ENCODE data around the gene LTK. TPM values are rescaled to one million over a fixed set of nuclear protein-coding genes. Genes with fewer than 3 reads are reported as not detected.
A peak's percentile ranks its signal among the peaks of the same experiment; 100 is the strongest.

The LTK gene
- total RNA-seq, 1 donor: not detected

DNA sequence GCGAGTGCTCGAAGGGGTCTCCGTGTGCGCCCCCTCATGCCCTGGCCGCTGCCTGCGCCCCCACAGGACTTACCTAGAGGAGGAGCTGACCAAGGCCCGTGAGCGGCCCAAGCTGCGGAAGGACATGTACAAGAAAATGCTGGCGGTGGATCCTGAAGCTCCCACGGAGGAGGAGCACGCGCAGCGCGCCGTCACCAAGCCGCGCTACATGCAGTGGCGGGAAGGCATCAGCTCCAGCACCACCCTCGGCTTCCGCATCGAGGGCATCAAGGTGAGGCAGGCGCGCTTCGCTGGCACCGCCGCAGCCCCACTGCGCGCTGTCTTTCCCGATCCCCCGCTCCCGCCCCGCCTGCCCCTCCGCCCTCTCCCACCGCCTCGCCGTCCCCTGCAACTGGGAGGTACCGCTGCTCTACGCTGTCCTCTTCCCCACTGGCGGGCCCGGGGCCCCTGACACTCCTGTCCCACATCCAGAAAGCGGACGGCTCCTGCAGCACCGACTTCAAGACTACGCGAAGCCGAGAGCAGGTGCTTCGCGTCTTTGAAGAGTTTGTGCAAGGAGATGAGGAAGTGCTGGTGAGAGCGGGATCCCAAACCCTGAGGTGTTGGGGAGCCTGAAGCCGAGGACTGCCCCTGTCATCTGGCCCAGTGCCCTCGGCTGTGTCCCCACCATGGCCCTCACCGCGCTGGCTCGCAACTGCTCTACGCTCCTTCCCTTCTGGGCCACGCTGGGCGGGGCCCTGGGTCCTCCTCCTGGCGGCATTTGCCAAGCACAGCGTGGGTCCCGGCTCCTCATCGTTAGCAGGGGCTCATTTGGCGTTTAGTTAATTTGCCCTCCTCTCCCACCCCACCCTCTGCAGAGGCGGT lies 11.5 kb downstream of the LTK start:
- peak overlapping the region; percentile 23 for H3K4me2 ChIP-seq (ENCODE audit: insufficient read depth, low read length)

DNA sequence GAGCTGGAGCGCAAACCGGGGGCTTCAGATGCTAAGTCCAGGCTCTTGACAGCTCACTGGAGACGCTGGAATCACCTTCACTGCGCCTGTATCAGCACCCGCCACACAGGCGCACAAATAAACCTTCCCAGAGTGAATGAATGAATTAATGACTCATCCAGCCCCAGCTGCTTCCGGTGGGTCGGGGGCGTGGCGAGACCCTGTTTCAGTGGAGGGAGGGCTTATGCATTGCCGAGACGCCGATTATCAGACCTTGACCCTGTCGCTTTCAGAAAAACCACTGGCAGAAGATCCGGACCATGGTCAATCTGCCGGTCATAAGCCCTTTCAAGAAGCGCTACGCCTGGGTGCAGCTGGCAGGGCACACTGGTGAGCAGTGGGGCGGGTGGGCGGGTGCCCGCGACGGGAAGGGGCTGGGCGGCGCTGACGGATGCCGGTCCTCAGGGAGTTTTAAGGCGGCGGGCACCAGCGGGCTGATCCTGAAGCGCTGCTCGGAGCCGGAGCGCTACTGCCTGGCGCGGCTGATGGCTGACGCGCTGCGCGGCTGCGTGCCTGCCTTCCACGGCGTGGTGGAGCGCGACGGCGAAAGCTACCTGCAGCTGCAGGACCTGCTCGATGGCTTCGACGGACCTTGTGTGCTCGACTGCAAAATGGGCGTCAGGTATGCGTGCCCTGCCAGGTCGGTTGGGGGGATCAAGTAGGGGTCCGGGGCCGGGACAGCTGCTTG lies 12.3 kb downstream of the LTK start:
- Histone ChIP-seq H3K79me2 (ENCODE audit: insufficient read depth, low read length) (no peaks in the 10 kb centered on the region), H4K20me1 (ENCODE audit: insufficient read depth, low read length) (no peaks in the 10 kb centered on the region), H3K27me3 (ENCODE audit: insufficient read depth, low read length) (peaks cover 62% of the 10 kb centered on the region), H3K27ac (ENCODE audit: low read depth, low read length) (no peak overlapping the region), H3K9me3 (ENCODE audit: low read depth, low read length) (no peaks in the 10 kb centered on the region), H2AFZ (ENCODE audit: low read length) (peak overlapping the region; percentile 47), H3K4me2 (ENCODE audit: insufficient read depth, low read length) (peak overlapping the region; percentile 39), H3K4me1 (ENCODE audit: insufficient read depth, low read length) (no peaks in the 10 kb centered on the region), H3K4me3 (ENCODE audit: insufficient read depth, low read length) (peak overlapping the region; percentile 28), H3K36me3 (ENCODE audit: insufficient read depth, low read length) (no peaks in the 10 kb centered on the region)
- DNase-seq (ENCODE audit: insufficient read length, low spot score, missing footprints): peak; percentile 95
- TF ChIP-seq, protein P1, sequence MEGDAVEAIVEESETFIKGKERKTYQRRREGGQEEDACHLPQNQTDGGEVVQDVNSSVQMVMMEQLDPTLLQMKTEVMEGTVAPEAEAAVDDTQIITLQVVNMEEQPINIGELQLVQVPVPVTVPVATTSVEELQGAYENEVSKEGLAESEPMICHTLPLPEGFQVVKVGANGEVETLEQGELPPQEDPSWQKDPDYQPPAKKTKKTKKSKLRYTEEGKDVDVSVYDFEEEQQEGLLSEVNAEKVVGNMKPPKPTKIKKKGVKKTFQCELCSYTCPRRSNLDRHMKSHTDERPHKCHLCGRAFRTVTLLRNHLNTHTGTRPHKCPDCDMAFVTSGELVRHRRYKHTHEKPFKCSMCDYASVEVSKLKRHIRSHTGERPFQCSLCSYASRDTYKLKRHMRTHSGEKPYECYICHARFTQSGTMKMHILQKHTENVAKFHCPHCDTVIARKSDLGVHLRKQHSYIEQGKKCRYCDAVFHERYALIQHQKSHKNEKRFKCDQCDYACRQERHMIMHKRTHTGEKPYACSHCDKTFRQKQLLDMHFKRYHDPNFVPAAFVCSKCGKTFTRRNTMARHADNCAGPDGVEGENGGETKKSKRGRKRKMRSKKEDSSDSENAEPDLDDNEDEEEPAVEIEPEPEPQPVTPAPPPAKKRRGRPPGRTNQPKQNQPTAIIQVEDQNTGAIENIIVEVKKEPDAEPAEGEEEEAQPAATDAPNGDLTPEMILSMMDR (IDR thresholded peaks at IDR 0.05; ENCODE audit: extremely low read depth, low read depth, low read length): no peak

More for the DNA sequence above, 11.5 kb downstream of the LTK start:
- DNase-seq (ENCODE audit: insufficient read length, low spot score, missing footprints): peak; percentile 88
- no peak overlapping the region for H2AFZ ChIP-seq (ENCODE audit: low read length)
- no peak overlapping the region for H3K27ac ChIP-seq (ENCODE audit: low read depth, low read length)
- H3K27me3 ChIP-seq (ENCODE audit: insufficient read depth, low read length): peaks cover 56% of the 10 kb centered on the region
- TF ChIP-seq, protein P1 (IDR thresholded peaks at IDR 0.05; ENCODE audit: extremely low read depth, low read depth, low read length): no peak
- H3K4me3 ChIP-seq (ENCODE audit: insufficient read depth, low read length): no peak overlapping the region
- no peaks in the 10 kb centered on the region for H3K4me1 ChIP-seq (ENCODE audit: insufficient read depth, low read length)
- no peaks in the 10 kb centered on the region for H4K20me1 ChIP-seq (ENCODE audit: insufficient read depth, low read length)
- H3K9me3 ChIP-seq (ENCODE audit: low read depth, low read length): no peaks in the 10 kb centered on the region
- H3K36me3 ChIP-seq (ENCODE audit: insufficient read depth, low read length): no peaks in the 10 kb centered on the region
- H3K79me2 ChIP-seq (ENCODE audit: insufficient read depth, low read length): no peaks in the 10 kb centered on the region

DNA sequence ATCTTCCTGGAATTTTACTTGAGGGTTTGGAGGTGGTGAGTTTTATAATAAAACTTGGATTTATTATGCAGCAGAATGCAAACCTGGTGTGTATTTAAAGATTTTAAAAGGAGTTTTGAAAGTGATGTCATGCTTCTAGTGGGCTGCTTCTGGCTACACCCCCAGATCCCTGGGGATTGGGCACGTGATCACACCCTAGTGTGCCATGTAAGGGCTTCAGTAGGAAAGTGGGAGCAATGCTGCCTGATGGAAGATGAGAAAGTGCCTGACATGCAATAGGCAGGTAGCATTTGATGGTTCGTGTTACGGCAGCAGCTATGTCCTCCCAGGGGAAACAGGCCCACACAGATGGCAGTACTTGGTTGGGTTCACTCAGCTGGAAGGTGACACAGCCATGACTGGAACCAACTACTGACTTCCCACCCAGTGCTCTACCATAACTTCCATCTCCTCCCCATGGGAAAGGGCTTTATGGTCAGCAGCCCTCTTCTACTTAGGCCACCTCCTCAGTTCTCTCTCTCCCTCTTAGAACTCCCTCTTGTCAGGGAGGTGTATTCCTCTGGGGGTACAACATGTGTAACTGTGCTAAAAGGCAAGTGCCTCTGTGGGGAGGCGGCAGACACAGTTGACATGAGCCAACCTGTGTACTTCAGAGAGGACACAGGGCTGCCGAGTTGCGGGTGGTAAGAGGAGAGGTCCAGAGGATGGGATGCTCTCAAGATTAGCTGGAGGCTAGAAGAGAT lies 14.3 kb downstream of the LTK start:
- Histone ChIP-seq H3K27me3 (ENCODE audit: insufficient read depth, low read length) (peaks cover 74% of the 10 kb centered on the region), H3K4me1 (ENCODE audit: insufficient read depth, low read length) (no peaks in the 10 kb centered on the region), H3K4me2 (ENCODE audit: insufficient read depth, low read length) (no peak overlapping the region), H3K9me3 (ENCODE audit: low read depth, low read length) (no peaks in the 10 kb centered on the region), H4K20me1 (ENCODE audit: insufficient read depth, low read length) (no peaks in the 10 kb centered on the region), H3K27ac (ENCODE audit: low read depth, low read length) (no peak overlapping the region), H3K4me3 (ENCODE audit: insufficient read depth, low read length) (no peak overlapping the region), H3K36me3 (ENCODE audit: insufficient read depth, low read length) (no peaks in the 10 kb centered on the region), H3K79me2 (ENCODE audit: insufficient read depth, low read length) (no peaks in the 10 kb centered on the region), H2AFZ (ENCODE audit: low read length) (no peak overlapping the region)
- peak; percentile 91 for DNase-seq (ENCODE audit: insufficient read length, low spot score, missing footprints)
- TF ChIP-seq, protein P1 (IDR thresholded peaks at IDR 0.05; ENCODE audit: extremely low read depth, low read depth, low read length): no peak

Measured in osteoblast (primary cell).